ENCODE results near the gene LTC4S. TPM values are rescaled to one million over a fixed set of nuclear protein-coding genes. Genes with fewer than 3 reads are reported as not detected.

Gene LTC4S
- total and polyA plus RNA-seq, 9 of the 15 experiments (the other 6 are each of a cell fraction or from before 2014, with no cell fraction given) = 0.17 to 0.77 (median 0.75) TPM; not detected in 6

- TF ChIP-seq NFYB (IDR thresholded peaks at IDR 0.05; ENCODE audit: extremely low read depth, insufficient read length) (no peak), POLR2A (conservative IDR thresholded peaks at IDR 0.05) (peak; percentile 52), ZNF589 (CRISPR knock-in tag; IDR thresholded peaks at IDR 0.05; ENCODE audit: low read depth) (peak; percentile 0; the same call in 1 of the 2 replicates), YBX1 (IDR thresholded peaks at IDR 0.05) (no peak), CHD2 (IDR thresholded peaks at IDR 0.05; ENCODE audit: low read depth, low read length) (peak; percentile 36; the same call in 1 of the 2 replicates), CTCFL (IDR thresholded peaks at IDR 0.05; ENCODE audit: borderline replicate concordance, insufficient read depth, low read depth, low read length, poor library complexity, severe bottlenecking) (no peak), ZNF175 (CRISPR knock-in tag; IDR thresholded peaks at IDR 0.05; ENCODE audit: low read depth) (no peak), SETDB1 (IDR thresholded peaks at IDR 0.05; ENCODE audit: low read length) (no peak), MXI1 (IDR thresholded peaks at IDR 0.05; ENCODE audit: low read depth, low read length) (peak; percentile 46; the same call in 1 of the 2 replicates), XRCC5 (IDR thresholded peaks at IDR 0.05; ENCODE audit: low read depth, low read length) (0 out of 2 replicates have a peak, but pooled peaks have one; percentile 37), MCM5 (IDR thresholded peaks at IDR 0.05; ENCODE audit: low read depth) (no peak), ZNF778 (CRISPR knock-in tag; IDR thresholded peaks at IDR 0.05) (no peak), BRF1 (IDR thresholded peaks at IDR 0.05; ENCODE audit: borderline replicate concordance, extremely low read depth, insufficient read length) (no peak), IRF2 (CRISPR knock-in tag; IDR thresholded peaks at IDR 0.05) (no peak), MTF1 (CRISPR knock-in tag; IDR thresholded peaks at IDR 0.05; ENCODE audit: borderline replicate concordance) (no peak), GABPB2 (CRISPR knock-in tag; conservative IDR thresholded peaks at IDR 0.05) (no peak), NR2F6 (CRISPR knock-in tag; IDR thresholded peaks at IDR 0.05) (no peak), ZBTB26 (CRISPR knock-in tag; IDR thresholded peaks at IDR 0.05) (no peak)
- TF ChIP-seq, protein P1, sequence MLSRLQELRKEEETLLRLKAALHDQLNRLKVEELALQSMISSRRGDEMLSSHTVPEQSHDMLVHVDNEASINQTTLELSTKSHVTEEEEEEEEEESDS (CRISPR knock-in tag; IDR thresholded peaks at IDR 0.05) = no peak
- TF ChIP-seq, protein P2, sequence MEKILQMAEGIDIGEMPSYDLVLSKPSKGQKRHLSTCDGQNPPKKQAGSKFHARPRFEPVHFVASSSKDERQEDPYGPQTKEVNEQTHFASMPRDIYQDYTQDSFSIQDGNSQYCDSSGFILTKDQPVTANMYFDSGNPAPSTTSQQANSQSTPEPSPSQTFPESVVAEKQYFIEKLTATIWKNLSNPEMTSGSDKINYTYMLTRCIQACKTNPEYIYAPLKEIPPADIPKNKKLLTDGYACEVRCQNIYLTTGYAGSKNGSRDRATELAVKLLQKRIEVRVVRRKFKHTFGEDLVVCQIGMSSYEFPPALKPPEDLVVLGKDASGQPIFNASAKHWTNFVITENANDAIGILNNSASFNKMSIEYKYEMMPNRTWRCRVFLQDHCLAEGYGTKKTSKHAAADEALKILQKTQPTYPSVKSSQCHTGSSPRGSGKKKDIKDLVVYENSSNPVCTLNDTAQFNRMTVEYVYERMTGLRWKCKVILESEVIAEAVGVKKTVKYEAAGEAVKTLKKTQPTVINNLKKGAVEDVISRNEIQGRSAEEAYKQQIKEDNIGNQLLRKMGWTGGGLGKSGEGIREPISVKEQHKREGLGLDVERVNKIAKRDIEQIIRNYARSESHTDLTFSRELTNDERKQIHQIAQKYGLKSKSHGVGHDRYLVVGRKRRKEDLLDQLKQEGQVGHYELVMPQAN (IDR thresholded peaks at IDR 0.05; ENCODE audit: borderline replicate concordance) = no peak
- TF ChIP-seq, protein P3, sequence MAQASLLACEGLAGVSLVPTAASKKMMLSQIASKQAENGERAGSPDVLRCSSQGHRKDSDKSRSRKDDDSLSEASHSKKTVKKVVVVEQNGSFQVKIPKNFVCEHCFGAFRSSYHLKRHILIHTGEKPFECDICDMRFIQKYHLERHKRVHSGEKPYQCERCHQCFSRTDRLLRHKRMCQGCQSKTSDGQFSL (CRISPR knock-in tag; IDR thresholded peaks at IDR 0.05) = peak; percentile 79
- TF ChIP-seq, protein P3 (tag; IDR thresholded peaks at IDR 0.05) = no peak
Measured at GRCh38 chr5:179818746-179819295, 25.0 kb downstream of the LTC4S start (continued).

Data from K562 (cell line).